ENCODE data around the gene CHAD.

The CHAD gene

DNA sequence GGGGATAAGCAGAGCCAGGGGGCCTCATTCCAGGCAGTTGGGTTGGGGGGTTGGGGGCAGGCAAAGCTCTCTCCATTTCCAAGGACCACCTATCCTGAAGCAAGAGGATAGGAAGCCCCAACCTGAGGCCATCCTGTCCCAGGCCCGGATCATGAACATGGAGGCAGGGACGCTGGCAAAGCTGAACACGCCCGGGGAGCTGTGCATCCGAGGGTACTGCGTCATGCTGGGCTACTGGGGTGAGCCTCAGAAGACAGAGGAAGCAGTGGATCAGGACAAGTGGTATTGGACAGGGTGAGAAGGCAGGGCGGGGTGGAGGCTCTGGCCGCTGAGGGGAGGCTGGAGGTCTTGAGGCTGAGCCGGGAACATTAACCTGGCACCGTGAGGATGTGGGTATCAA lies 3.6 kb upstream of the CHAD start:
- Mint-ChIP-seq H3K4me1 (ENCODE audit: low read depth) (peaks cover 5% of the 10 kb centered on the region), H3K27me3 (peaks cover 16% of the 10 kb centered on the region), H3K4me3 (no peak overlapping the region), H3K27ac (no peak overlapping the region), H3K9me3 (no peaks in the 10 kb centered on the region), H3K36me3 (ENCODE audit: low read depth) (no peaks in the 10 kb centered on the region)

DNA sequence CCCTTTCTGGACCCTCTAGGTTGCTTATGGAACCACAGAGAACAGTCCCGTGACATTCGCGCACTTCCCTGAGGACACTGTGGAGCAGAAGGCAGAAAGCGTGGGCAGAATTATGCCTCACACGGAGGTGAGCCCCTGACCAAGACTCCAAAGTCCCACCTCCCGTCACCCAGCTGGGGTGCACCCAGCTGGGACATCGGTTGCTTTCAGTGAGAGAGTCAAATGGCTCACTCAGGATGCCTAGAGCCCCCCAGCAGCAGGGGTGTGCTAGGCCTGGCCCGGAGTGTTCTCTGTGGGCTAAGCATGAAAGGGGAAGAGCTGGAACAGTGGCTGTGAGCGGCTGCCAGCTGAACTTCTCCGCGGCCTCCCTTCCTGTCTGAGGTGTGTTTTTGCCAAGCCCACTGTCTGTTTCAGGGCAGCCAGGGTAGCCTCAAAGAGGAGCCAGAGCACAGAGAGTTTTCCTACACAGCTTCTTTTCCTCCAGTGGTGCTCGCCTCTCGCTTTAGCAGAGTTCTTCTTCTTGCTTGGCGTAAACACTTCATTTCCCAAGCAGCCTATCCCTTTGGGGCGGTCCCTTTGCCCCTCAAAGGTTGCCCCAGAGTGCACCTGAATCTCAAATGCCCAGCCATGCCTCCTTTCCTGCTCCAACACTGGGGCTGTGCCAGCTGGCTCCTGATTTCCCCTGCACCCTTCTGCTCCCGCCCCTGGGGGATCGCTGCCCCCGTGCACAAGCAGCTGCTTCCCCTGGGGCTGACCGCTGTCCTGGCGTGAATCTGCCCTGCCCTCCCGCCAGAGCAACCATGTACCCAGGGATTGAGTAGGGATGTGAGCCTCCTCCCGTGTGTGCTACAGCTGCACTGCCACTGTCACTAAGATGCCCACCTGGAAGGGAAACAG lies 2.6 kb upstream of the CHAD start:
- H3K36me3 Mint-ChIP-seq (ENCODE audit: low read depth), result no peaks in the 10 kb centered on the region
- peaks cover 5% of the 10 kb centered on the region for H3K4me1 Mint-ChIP-seq (ENCODE audit: low read depth)
- H3K27me3 Mint-ChIP-seq, result peaks cover 12% of the 10 kb centered on the region
- H3K9me3 Mint-ChIP-seq, result no peaks in the 10 kb centered on the region
- no peak overlapping the region for H3K27ac Mint-ChIP-seq
- H3K4me3 Mint-ChIP-seq, result no peak overlapping the region

- no peak overlapping the region for H3K4me3 Mint-ChIP-seq
Observed at GRCh38 chr17:50470426-50470825, 1.7 kb upstream of the CHAD start.

DNA sequence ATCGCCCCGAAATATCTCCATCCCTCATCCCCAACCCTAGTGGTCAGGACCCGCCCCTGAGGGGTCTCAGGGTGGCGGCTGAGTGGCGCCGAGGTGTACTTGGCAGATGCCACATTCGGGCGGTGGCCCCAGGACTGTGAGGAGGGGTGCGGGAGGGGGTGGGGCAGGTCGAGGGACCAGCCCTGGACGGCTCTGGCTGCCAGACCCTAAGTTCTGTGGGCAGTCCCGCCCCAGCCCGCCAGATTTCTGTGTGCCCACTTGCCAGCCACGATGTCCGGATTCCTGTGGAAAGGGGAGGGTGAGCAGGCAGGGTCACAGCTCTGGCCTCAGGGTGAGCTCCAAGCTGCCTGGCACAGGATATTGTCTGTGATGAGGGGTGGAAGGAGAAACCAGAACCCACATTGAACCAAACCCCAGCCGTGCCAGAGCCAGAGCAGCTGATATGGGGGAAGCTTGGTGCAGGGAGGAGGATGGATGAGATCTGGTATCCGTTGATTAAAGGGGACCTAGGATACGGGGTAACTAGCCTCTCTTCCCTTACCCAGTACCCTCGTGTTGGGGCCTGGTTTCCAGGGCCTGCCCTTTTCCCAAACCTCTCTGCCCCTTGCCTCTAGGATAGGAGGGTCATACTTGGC lies 1.1 kb upstream of the CHAD start:
- H3K27ac Mint-ChIP-seq, result no peak overlapping the region
- no peak overlapping the region for H3K4me3 Mint-ChIP-seq
- peaks cover 5% of the 10 kb centered on the region for H3K4me1 Mint-ChIP-seq (ENCODE audit: low read depth)
- no peaks in the 10 kb centered on the region for H3K9me3 Mint-ChIP-seq
- no peaks in the 10 kb centered on the region for H3K36me3 Mint-ChIP-seq (ENCODE audit: low read depth)
- H3K27me3 Mint-ChIP-seq, result peaks cover 12% of the 10 kb centered on the region

More at GRCh38 chr17:50470426-50470825, 1.7 kb upstream of the CHAD start:
- H3K9me3 Mint-ChIP-seq, result no peaks in the 10 kb centered on the region
- H3K36me3 Mint-ChIP-seq (ENCODE audit: low read depth), result no peaks in the 10 kb centered on the region
- peaks cover 12% of the 10 kb centered on the region for H3K27me3 Mint-ChIP-seq
- no peak overlapping the region for H3K27ac Mint-ChIP-seq
- peaks cover 5% of the 10 kb centered on the region for H3K4me1 Mint-ChIP-seq (ENCODE audit: low read depth)

- H3K4me1 Mint-ChIP-seq (ENCODE audit: low read depth), result peaks cover 5% of the 10 kb centered on the region
- H3K27ac Mint-ChIP-seq, result no peak overlapping the region
- H3K9me3 Mint-ChIP-seq, result no peaks in the 10 kb centered on the region
- no peaks in the 10 kb centered on the region for H3K36me3 Mint-ChIP-seq (ENCODE audit: low read depth)
- H3K27me3 Mint-ChIP-seq, result peaks cover 12% of the 10 kb centered on the region
- H3K4me3 Mint-ChIP-seq, result no peak overlapping the region
Observed at GRCh38 chr17:50469208-50469605, 527 bp upstream of the CHAD start.

- Mint-ChIP-seq H3K27ac (no peak overlapping the region), H3K36me3 (ENCODE audit: low read depth) (no peaks in the 10 kb centered on the region), H3K4me3 (no peak overlapping the region), H3K27me3 (peaks cover 12% of the 10 kb centered on the region), H3K9me3 (no peaks in the 10 kb centered on the region), H3K4me1 (ENCODE audit: low read depth) (peaks cover 5% of the 10 kb centered on the region)
Observed at GRCh38 chr17:50467855-50468303, 801 bp downstream of the CHAD start.

DNA sequence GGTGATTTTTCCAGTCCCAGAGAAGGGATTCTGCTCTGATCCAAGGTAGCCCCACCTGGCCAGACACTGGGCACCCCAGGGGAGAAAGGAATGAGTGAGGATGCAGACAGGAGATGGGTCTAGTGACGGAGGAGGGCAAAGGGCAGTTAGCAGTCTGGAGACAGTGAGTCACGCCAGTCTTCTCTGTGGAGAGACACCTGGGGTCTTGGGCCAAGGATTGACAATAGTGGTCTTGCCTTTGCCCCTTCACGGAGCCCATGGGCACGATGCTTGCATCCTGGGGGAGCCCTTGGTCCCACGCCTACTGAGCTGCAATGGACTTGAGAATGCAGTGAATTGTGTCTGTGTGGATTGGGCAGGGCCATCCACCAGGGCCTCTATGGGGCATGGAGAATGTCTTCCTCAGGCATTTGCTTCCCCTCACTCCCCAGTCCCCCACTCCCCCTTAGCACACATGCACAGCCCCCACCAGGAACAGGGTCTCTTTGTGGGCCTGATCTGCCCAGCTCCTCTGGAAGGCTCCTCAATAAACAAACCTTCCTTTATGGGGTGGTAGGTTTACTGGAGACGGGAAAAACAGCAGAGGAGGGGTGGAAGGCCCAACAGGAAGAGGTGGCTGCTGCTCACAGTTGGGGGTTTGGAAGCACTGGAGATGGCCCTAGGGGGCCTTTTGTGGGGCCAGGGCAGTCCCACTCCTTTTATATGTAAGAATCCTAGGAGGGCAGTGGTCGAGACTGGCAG lies 1.4 kb downstream of the CHAD start:
- Mint-ChIP-seq H3K36me3 (ENCODE audit: low read depth) (no peaks in the 10 kb centered on the region), H3K27me3 (peaks cover 12% of the 10 kb centered on the region), H3K27ac (no peak overlapping the region), H3K4me3 (no peak overlapping the region), H3K4me1 (ENCODE audit: low read depth) (peaks cover 5% of the 10 kb centered on the region), H3K9me3 (no peaks in the 10 kb centered on the region)

DNA sequence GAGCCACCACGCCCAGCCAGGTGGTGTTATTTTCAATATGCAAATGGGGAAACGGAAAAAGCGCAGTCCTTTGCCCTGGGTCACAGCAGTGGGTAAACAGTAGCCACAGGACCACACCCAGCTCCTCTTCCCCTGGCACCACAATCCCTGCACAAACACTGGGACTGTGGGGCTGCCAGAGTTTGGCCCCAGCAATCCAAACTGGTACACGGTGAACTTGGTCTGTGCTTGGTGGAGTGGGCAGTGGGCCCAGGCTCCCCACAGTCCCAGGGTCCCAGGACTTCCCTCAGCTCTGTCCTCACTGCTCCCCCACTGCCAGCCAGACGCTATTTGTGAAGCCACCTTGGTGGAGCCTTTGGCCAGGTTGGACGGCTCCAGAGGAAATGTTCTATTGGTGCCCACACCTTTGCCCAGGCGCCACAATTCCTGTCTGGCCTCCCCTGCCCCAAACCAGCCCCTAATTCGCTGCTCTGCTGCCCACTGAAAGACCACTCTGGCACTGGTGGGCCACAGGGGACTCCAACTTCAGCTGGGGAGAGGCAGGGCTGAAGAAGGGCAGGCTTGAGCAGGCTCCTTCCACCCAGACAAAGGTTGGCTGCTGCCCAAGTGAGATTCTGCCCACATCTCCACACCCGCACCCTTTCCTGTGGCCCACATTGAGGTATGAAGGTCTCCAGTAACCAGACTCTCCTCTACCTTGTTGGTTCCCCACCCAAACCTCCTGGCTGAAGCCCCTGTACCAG lies 2.1 kb downstream of the CHAD start:
- Mint-ChIP-seq H3K4me1 (ENCODE audit: low read depth) (peaks cover 5% of the 10 kb centered on the region), H3K9me3 (no peaks in the 10 kb centered on the region), H3K36me3 (ENCODE audit: low read depth) (no peaks in the 10 kb centered on the region), H3K4me3 (no peak overlapping the region), H3K27ac (no peak overlapping the region), H3K27me3 (peaks cover 12% of the 10 kb centered on the region)

GRCh38 chr17:50465635-50466034 lies 3.0 kb downstream of the CHAD start:
- Mint-ChIP-seq H3K27ac (no peak overlapping the region), H3K4me3 (no peak overlapping the region), H3K36me3 (ENCODE audit: low read depth) (no peaks in the 10 kb centered on the region), H3K4me1 (ENCODE audit: low read depth) (peaks cover 5% of the 10 kb centered on the region), H3K27me3 (peaks cover 12% of the 10 kb centered on the region), H3K9me3 (no peaks in the 10 kb centered on the region)

DNA sequence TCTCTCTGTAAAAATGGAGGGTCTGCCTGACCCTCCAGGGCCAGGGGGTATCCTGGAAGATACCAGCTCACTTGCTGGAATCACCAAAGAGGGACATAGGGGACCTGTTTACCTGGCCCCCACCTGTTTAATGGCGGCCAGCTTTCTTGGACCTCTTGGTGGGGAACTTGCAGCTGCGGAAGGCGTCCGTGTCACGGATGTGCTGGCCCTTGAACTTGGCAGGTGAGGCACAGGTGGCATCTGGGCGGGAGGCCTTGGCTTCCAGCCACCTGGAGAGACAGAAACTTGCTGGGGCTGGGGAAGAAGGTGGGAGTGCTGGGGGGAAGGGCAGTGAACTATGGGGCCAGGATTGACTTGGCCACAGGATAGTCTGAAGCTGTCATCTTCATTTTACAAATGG lies 3.5 kb downstream of the CHAD start:
- H3K4me1 Mint-ChIP-seq (ENCODE audit: low read depth), result peaks cover 5% of the 10 kb centered on the region
- H3K4me3 Mint-ChIP-seq, result no peak overlapping the region
- no peaks in the 10 kb centered on the region for H3K9me3 Mint-ChIP-seq
- H3K27me3 Mint-ChIP-seq, result peaks cover 12% of the 10 kb centered on the region
- H3K36me3 Mint-ChIP-seq (ENCODE audit: low read depth), result no peaks in the 10 kb centered on the region
- no peak overlapping the region for H3K27ac Mint-ChIP-seq

DNA sequence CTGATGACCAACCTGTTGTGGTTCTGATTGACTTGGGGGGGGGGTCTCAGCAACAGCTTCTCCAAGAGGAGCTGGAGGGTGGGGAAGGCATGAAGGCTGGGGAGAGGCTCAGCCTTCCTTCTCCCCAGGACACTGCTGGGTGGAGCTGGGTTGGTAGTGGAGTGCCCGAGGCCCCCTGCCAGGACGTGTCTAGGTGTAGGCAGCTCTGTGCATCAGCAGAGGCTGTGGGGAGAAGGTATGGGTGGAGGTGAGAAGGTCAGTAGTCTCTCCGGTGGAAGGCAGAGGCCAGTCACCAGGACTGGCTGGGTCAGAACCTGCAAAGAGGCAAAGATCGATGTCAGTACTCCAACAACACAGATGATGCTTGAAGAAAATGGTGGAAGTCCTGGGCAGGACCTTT lies 3.9 kb downstream of the CHAD start:
- peaks cover 12% of the 10 kb centered on the region for H3K27me3 Mint-ChIP-seq
- no peaks in the 10 kb centered on the region for H3K36me3 Mint-ChIP-seq (ENCODE audit: low read depth)
- no peak overlapping the region for H3K4me3 Mint-ChIP-seq
- H3K9me3 Mint-ChIP-seq, result no peaks in the 10 kb centered on the region
- no peak overlapping the region for H3K27ac Mint-ChIP-seq
- peaks cover 5% of the 10 kb centered on the region for H3K4me1 Mint-ChIP-seq (ENCODE audit: low read depth)

GRCh38 chr17:50464121-50464520 lies 4.6 kb downstream of the CHAD start:
- H3K27ac Mint-ChIP-seq, result no peak overlapping the region
- H3K4me3 Mint-ChIP-seq, result no peak overlapping the region
- H3K36me3 Mint-ChIP-seq (ENCODE audit: low read depth), result no peaks in the 10 kb centered on the region
- H3K27me3 Mint-ChIP-seq, result peaks cover 12% of the 10 kb centered on the region
- peaks cover 5% of the 10 kb centered on the region for H3K4me1 Mint-ChIP-seq (ENCODE audit: low read depth)
- no peaks in the 10 kb centered on the region for H3K9me3 Mint-ChIP-seq

DNA sequence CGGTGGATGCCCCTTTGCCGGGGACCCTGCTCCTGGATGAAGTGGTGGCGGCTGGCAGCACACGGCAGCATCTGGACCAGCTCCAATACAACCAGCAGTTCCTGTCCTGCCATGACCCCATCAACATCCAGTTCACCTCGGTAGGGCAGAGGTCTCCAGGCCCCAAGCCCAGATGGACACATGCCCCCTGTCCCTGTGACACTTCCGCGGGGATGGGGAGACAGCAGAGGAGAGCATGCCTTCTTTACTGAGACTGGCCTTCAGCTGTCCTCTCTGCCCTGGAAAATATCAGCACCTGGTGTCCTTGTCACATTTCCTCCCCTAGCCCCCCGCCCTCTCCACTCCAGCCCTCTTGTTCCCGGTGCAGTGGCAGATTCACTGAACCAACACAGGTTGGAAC lies 6.2 kb downstream of the CHAD start:
- H3K27ac Mint-ChIP-seq, result no peak overlapping the region
- peaks cover under 1% of the 10 kb centered on the region for H3K27me3 Mint-ChIP-seq
- H3K36me3 Mint-ChIP-seq (ENCODE audit: low read depth), result no peaks in the 10 kb centered on the region
- no peaks in the 10 kb centered on the region for H3K4me1 Mint-ChIP-seq (ENCODE audit: low read depth)
- no peaks in the 10 kb centered on the region for H3K9me3 Mint-ChIP-seq
- no peak overlapping the region for H3K4me3 Mint-ChIP-seq

GRCh38 chr17:50461550-50462132 lies 7.0 kb downstream of the CHAD start:
- H3K36me3 Mint-ChIP-seq (ENCODE audit: low read depth), result no peaks in the 10 kb centered on the region
- H3K9me3 Mint-ChIP-seq, result no peaks in the 10 kb centered on the region
- H3K4me3 Mint-ChIP-seq, result no peak overlapping the region
- no peaks in the 10 kb centered on the region for H3K4me1 Mint-ChIP-seq (ENCODE audit: low read depth)
- no peaks in the 10 kb centered on the region for H3K27me3 Mint-ChIP-seq
- H3K27ac Mint-ChIP-seq, result no peak overlapping the region

Measured in stimulated activated naive CD8-positive, alpha-beta T cell treated with anti-CD3 and anti-CD28 coated beads, Interleukin-15, Interleukin-2, amounts not matched to agents 100 ng/mL and 50 ng/mL, for 24 hours (primary cell).